Left renal cortex interstitium (tissue), 4 donors: ENCODE results near the gene DKKL1. TPM values are rescaled to one million over a fixed set of nuclear protein-coding genes. Genes with fewer than 3 reads are reported as not detected.

Experiments used
- DNase-seq, 4 donors: peaks; one replicate each; pipeline ENCODE4 v3.0.0-alpha.2; 2013; ENCODE audit warnings: low read depth in 4 of 4, low spot score in 2 of 4, missing footprints in 1 of 4
- polyA plus RNA-seq, 4 donors: library from polyadenylated mRNA; unstranded; fragments of 120-200 nt; gene quantifications; one replicate each; pipeline ENCODE4 v1.2.1, GENCODE V29; 2013; ENCODE audit not compliant: insufficient read length in 4 of 4

Gene DKKL1
- polyA plus RNA-seq, 4 donors: 4.5 to 6.4 (median 5.8) TPM

DNA sequence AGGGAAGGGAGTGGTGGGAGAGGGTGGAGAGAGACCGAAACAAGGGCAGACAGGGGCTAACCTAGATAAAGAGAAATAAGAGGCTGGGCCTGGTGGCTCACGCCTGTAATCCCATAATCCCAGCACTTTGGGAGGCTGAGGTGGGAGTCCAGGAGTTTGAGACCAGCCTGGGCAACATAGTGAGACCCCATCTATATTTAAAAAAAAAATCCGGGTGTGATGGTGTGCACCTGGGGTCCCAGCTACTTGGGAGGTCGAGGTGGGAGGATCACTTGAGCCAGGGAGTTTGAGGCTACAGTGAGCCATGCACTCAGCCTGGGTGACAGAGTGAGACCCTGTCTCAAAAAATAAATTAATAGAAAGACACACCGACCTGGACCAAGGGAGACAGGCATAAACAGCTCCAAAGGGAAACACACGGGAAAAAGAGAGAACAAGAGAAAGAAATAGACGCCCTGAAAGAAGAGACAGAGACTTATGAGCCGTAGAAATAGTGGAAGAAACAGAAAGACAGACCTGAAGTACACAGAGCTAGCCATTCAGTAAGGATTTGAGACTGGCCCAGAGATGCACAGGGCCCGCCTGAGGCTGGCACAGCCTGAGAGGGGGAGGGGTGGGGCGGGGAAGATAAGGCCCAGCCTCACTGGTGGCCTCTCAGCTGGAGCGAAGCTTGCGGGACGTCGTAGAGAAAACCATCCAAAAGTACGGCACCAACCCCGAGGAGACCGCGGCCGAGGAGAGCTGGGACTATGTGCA lies 26.2 kb upstream of the DKKL1 start:
- no peak for DNase-seq

DNA sequence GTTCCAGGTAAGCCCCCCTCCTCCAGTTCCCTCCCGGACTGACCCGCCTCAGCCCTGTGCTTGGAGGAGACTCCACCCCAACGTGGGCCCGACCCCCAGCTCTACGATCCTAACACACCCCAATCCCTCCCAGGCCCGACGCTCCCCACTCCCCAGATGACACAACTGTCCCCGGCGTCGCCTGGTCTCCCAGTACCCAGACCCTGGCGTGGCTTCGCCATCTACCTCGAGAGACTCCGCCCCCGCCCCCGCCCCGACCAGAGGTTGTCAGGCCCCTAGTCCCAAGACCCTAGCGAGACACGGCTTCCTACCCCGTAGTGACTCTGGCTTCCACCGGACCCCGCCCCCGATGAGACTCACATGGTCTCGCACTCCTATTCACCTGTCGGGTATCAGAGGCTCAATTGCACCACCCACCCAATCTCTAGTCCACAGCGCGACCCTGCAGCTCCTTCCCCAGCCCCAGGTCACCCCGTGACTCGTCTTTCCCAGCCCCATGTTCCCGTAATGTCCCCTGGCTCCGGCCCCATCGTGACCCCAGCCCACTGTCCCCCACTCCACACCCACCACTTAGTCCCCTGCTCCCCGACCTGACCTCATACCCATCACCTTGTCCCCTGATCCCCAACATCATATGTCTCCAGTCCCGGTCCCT lies 25.5 kb upstream of the DKKL1 start:
- no peak for DNase-seq

DNA sequence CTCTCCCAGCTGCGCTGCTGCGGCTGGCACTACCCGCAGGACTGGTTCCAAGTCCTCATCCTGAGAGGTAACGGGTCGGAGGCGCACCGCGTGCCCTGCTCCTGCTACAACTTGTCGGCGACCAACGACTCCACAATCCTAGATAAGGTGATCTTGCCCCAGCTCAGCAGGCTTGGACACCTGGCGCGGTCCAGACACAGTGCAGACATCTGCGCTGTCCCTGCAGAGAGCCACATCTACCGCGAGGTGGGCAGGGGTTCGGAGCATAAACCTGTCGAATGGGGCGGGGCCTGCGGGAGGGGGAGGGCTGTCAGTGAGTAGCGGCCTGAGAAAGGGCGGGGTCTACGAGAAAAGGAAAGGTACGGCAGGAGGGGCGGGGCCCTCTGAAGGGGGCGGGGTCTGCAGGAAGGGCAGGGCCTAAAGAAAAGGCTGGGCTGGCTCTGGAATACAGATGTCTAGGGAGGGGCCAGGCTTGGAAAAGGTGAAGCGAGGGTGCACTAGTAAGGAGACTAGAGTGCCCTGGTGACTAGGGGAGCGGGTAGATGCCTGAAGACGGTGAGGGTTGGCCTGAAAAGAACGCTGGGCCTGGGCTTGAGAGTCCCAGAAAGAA lies 24.9 kb upstream of the DKKL1 start:
- peak in 3 of 4 donors; percentile 53 to 67 (median 62) for DNase-seq

DNA sequence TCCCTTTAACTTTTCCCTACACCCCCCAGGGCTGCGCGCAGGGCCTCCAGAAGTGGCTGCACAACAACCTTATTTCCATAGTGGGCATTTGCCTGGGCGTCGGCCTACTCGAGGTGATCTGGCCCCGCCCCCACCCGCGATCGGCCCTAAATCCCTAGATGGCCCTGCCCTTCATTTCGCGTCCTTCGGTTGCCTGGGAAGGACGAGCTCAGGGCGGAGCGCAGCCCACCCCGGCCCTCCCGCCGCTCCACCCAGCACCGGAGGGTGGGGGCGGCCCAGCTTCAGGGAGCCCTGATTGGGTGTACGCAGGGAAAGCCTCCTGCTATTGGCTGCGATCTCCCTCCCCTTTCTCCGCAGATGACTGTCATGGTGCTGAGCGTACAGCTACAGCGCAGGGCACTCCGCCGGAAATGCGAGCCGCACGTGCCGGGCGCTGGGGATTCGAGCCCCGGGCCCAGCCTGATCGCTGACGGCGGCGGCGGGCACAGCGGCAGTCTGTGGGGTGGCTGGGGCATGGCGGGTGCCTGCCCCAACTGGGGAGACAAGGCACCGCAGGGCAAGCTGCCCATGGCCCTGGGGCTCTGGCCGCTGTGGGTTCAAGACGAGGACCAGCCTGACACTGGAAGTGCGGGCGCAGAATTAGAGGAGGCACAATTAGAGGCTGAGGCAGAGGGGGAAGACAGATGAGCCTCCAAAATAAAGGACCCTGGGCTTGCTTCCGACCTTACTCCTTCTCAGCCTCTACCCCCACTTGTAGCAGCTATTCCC lies 24.2 kb upstream of the DKKL1 start:
- DNase-seq: peak; percentile 63 to 89 (median 74)

DNA sequence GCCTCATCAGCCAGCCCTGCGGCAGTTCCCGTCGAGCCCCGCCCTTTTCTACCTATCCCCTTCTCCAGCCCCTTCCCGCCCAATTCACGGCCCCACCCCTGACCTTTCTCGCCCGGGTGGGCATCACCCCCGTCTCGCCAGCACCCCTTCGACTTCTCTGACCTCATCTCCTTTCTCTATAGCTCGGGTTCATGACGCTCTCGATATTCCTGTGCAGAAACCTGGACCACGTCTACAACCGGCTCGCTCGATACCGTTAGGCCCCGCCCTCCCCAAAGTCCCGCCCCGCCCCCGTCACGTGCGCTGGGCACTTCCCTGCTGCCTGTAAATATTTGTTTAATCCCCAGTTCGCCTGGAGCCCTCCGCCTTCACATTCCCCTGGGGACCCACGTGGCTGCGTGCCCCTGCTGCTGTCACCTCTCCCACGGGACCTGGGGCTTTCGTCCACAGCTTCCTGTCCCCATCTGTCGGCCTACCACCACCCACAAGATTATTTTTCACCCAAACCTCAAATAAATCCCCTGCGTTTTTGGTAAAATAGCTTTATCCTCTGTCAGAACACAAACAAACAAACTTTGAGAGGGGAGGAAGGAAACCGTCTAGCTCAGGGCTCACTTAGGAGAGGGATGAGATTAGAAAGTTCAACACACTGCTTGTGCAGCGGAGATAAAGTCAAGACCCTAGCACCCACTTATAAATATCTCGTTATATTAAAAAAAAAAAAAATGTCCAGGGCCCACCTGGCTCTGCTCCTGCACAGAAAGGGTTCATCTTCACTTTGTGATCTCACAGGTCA lies 23.4 kb upstream of the DKKL1 start:
- DNase-seq: no peak

DNA sequence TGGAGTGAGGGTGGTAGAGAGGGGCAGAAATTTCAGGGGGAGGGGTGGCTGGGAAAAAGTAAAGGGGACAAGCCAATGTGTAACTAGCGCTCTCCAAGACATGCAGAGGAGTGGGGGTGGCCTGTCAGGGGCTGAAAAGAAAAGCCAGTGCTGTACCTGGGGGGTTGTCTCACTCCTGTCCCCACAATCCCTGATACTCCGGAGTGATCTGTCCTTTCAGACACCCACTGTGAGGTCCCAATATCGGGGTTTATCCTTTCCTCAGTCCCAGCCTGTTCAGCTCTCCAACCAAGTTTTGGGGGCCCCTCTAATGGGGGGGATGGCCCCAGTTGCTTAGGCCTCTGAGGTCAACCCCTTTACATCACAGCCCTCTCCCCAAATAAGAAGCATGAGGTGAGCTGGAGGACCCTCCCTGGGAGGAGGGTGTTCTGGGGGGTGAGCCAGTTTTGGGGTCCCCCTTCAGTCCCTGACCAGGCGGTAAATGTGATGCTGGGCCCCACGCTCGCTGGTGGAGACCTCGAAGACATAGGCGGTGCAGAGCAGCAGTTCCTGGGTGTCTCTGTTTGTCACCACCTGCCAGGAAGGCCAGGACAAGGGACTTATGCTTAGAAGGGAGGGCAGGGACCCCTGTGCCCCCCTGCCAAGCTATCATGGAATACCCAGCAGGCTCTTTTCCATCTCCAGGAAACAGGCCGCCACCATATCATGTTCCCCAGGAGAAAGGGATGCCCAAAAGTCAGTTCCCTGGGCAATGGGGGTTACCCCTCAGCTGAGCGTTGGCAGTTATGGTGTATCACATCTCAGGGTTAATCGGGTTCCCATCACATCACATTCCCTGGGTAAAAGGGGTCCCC lies 22.6 kb upstream of the DKKL1 start:
- no peak for DNase-seq

DNA sequence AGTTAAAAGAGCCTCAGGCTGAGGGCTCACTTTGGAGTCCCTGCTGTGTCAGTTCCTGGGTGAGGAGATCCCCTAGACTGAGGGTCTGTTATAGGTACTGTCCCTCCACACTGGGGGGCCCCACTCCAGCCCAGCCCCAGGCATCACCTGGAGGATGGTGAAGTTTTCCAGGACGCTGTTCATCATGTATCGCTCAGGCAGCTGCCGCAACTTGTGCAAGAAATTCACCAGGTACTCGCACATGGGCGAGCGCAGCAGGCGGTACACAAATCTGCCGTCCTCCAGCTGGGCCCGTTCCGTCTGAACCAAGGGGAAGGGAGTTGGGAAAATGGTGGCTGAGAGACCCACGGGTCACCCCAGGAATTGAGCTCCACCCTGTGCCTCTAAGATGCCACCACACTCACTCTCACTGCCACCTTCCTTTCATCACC lies 21.4 kb upstream of the DKKL1 start:
- DNase-seq: no peak

DNA sequence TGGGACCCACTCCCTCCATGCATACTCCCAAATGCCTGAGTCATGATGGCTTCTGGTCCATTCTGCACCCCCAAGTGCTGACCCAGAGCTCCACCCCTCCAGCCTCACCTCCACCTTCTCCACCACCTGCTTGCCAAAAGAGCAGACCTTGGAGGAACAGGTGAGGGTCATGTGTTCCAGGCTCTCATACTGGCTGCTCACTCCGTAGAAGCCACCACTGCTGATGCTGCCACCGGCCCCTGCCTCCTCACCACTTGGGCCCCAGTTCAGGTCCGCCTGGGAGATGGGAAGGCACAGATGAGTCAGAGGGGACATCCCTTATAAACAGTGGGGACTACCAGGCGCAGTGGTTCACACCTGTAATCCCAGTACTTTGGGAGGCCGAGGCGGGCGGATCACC lies 20.6 kb upstream of the DKKL1 start:
- no peak for DNase-seq

DNA sequence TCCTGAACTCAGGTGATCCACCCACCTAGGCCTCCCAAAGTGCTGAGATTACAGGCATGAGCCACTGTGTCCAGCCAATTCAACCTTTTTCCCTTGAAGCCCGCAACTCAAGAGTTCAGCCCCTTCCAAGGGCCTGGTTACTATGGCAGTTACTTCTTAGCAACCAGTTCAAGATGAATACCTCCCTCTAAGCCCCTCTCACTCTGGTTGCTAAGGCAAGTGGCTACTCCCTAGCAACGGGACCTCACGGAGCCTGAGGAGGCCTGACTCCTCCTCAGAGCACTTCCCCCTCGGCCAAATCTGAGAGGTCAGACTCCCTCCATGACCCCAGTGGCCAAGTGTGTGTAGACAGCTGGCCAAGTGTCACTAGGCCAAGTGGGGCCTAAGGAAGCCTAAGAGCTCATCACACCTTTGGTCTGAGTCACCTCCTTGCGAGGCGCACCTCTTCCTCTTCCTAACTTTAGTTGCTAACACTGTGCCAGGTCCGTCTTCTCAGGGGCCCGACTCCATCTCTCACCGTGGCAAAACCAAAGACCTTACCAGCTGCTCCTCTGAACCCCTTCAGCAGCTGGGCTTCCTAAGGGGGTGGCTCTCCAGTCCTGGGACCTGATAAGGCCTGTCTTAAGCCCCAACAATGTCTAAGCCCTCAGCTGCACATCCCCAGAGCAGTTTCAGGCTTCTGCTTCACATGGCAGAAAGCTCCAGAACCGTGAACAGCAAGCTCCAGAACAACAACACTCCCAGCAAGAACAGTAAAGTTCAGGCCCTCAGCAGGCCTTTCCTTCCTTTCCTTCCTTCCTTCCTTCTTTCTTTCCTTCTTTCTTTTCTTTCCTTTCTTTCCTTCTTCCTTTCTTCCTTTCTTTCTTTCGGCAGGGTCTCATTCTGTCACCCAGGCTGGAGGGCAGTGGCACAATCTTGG lies 18.9 kb upstream of the DKKL1 start:
- DNase-seq: no peak

DNA sequence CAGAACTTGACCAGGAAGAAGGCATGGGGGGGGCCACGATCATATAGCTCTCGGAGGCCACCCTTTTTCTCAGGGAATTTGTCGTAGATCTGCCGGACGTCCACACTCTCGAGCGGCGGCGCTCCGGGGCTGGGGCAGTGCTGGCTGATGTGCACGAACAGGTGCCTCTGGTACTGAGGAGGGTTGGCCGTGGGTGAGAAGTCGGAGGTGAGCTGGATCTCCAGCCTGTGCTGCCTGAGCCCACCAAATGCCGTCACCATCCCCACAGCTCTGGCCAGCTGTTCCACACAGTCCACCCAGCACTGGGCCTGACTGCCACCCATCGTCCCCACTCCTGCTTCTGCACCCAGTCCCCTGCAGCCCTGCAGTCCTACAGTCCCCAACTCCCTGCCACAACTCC lies 16.5 kb upstream of the DKKL1 start:
- no peak for DNase-seq

DNA sequence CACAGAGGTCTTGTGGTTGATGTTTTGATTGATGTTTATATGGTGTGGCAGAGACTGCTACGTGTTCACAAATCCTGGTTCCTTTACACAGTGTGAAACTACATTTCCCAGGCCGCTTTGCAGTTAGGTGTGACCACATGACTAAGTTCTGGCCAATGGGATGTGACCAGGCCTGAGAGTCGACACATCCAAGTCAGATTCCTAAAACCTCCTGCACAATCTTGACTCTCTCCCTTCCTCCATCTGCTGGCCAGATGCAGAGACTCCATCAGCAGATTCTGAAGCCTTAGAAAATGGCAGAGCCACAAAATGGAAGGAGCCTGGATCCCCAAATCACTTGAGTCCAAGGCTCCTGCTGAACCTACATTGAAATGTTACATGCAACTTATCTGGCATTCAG lies 15.8 kb upstream of the DKKL1 start:
- DNase-seq: no peak

DNA sequence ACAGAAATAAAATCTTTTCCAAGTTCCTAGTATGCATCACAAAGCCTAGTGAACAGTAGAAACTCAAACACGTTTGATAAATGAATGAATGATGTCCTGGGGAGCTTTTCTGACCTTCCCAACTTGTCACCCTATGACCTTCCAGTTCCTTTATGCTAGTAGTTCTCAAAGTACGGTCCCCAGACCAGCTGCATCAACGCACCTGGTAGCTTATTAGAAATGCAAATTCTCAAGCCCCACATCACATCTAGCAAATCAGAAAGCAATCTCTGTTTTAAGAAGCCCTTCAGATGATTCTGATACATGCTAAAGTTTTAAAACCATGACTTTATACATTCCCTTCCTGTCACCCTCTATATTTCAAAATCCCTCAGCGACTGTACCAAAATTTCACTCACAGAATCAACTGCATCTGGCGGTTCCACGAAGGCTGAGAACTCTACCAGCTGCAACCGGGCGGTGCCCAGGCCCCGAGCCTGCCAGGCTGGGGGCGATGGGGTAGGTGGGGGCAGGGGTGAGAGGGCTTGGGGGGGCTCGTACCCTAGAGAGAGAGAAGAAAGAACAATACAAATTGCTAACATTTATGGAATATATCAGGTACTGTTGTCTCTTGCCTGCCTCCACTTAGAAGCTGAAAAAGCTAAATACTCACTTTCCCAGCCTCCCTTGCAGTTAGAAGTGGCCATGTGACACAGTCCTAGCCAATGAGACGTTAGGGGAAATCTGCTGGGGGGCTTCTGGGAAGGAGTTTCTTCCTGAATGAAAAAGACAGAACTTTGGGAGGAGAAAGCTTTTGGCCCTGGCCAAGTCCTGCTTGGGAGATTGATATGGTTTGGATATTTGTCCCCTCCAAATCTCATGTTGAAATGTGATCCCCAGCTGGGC lies 15.1 kb upstream of the DKKL1 start:
- DNase-seq: no peak

DNA sequence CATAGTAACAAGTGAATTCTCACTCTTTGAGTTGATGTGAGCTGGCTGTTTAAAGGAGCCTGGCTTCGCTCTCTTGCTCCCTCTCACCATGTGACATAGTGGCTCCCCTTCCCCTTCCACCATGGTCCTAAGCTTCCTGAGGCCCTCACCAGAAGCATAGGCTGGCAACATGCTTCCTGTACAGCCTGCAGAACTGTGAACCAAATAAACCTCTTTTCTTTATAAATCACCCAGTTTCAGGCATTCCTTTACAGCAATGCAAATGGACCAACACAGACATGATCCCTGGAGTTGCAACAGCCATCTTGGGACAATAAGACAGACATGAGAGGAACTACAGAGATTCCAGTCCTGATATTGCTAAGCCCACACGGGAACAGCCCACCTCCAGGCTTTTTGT lies 14.1 kb upstream of the DKKL1 start:
- DNase-seq: no peak

DNA sequence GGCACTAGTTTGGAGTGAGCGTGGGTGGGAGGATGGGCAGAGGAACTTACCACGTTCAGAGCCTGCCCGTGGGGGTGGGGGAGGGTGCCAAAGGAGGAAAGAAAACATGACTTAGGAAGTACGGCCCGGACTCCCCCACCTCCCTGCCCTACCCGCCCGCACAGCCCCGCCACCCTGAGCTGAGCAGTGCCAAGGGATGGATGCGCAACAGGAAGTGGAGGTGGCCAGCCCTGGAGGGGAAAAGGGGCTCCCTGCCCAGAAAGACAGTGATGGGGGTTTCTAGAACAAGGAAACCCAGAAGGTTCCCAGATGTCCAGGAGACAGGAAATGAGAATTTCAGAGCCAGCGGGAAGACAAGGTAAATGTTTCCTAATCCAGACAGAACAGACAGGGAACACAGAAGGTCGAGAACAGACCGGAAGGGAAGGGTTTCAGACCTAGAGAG lies 7.7 kb upstream of the DKKL1 start:
- no peak for DNase-seq

DNA sequence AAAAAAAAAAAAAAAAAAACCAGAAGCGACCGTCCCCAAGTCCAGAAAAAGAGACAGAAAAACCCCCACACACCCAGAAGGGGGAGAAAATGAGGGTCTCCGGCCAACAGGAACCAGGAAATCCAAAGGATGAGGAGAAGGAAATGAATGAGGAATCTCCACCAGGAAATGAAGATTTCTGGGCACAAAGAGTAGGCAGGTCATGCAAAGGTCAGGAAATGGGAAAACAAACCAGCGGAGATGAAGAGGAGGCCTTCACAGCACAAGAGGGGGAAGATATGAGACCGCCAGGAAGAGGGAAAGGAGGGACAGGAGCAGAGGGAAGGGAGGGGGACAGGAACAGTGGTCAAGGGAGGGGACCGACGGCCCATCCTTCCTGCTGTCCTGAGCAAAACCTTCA lies 7.3 kb upstream of the DKKL1 start:
- no peak for DNase-seq

DNA sequence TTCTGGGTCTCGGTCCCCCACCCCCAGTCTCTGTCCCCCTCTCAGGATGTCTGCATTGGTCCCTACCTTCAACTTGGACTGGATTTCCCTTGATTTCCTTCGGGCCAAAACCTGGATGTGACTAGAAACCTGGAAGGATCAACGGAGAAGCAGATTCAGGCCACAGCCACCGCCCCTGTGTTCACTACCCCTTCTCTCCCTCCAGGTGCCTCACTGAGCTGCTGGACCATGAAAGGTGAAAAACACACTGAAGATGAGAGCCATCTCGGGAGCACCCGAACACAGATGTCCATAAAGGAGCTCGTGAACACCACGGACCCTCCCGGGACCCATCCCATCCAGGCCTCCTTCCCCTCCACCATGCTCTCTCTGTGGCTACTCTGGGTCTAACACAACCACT lies 6.5 kb upstream of the DKKL1 start:
- DNase-seq: no peak
